ENCODE data around the gene SULT6B1. TPM values are rescaled to one million over a fixed set of nuclear protein-coding genes. Genes with fewer than 3 reads are reported as not detected.
"Not testable (repeated sequence)": the region's sequence is repeated elsewhere in the genome, so short reads cannot be mapped to it uniquely, and the experiment has no call there.

The SULT6B1 gene, protein sequence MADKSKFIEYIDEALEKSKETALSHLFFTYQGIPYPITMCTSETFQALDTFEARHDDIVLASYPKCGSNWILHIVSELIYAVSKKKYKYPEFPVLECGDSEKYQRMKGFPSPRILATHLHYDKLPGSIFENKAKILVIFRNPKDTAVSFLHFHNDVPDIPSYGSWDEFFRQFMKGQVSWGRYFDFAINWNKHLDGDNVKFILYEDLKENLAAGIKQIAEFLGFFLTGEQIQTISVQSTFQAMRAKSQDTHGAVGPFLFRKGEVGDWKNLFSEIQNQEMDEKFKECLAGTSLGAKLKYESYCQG
- not detected for total RNA-seq

DNA sequence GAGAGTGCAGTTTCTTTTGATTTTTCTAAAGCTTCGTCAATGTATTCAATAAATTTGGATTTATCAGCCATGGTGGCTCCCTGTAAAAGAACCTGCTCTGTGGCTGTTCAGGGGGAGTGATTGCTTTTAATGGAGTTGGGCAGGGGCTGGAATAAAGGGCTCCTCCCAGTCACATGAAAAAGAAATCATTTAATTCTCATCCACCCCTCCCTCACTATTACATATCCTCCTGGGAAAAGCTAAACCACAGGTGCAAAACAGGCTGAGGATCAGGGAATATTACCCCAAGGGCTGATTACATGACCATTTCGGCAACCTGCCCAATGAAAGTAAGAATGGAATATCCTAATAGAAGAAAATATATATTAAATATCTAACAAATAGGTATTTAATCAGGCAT, at the start of gene SULT6B1:
Gene SULT6B1 (minus strand): TSS at position 101 of the 400 bp plus-strand sequence. CDS start 30 bp downstream, at position 71.
- Mint-ChIP-seq H3K36me3 (ENCODE audit: low read depth) (no peaks in the 10 kb centered on the region), H3K27ac (no peak within 1 kb of the TSS), H3K9me3 (no peaks in the 10 kb centered on the region), H3K27me3 (peaks cover 11% of the 10 kb centered on the region), H3K4me3 (no peak within 1 kb of the TSS), H3K4me1 (no peaks in the 10 kb centered on the region)
- no peak for ATAC-seq (replicated peaks)

DNA sequence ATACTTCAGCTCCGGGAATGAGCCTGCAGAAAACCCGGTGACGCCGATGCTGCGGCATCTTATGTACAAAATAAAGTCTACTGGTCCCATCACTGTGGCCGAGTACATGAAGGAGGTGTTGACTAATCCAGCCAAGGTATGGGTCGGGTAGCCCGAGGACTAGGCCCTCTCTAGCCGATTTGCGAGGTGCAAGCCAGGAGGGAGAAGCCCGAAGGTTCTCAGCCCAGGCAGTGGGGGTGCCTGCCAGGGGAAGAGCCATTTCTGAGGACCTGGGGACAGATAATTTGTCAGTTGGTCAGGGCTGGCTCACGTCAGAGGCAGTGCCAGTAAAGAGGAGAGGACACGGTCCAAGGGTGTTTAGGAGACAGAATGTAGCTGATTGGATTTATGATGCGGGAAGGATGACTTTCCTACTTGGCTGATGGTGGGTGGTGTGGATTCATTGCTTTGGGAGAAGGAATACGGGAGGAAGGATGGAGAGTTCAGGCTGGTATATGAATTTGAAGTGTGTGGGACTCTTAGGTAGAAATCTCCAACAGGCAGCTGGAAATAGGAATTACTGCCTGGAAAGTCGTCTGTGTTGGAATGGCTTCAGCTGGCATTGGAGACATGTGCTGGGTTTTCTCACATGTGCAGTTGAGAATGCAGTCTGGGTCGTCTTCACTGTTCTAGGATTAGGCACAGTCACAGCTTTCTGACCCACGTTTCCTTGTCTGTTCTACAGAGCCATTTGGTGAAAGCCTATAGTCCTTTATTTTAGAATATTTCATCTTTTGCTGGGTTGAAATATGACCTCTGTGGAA, 43.9 kb upstream of the SULT6B1 start:
- Mint-ChIP-seq H3K4me1 (peaks cover 15% of the 10 kb centered on the region), H3K4me3 (no peak overlapping the region), H3K27me3 (no peaks in the 10 kb centered on the region), H3K27ac (no peak overlapping the region), H3K9me3 (no peaks in the 10 kb centered on the region), H3K36me3 (ENCODE audit: low read depth) (peaks cover 53% of the 10 kb centered on the region)
- peak; percentile 19 for ATAC-seq (replicated peaks)

DNA sequence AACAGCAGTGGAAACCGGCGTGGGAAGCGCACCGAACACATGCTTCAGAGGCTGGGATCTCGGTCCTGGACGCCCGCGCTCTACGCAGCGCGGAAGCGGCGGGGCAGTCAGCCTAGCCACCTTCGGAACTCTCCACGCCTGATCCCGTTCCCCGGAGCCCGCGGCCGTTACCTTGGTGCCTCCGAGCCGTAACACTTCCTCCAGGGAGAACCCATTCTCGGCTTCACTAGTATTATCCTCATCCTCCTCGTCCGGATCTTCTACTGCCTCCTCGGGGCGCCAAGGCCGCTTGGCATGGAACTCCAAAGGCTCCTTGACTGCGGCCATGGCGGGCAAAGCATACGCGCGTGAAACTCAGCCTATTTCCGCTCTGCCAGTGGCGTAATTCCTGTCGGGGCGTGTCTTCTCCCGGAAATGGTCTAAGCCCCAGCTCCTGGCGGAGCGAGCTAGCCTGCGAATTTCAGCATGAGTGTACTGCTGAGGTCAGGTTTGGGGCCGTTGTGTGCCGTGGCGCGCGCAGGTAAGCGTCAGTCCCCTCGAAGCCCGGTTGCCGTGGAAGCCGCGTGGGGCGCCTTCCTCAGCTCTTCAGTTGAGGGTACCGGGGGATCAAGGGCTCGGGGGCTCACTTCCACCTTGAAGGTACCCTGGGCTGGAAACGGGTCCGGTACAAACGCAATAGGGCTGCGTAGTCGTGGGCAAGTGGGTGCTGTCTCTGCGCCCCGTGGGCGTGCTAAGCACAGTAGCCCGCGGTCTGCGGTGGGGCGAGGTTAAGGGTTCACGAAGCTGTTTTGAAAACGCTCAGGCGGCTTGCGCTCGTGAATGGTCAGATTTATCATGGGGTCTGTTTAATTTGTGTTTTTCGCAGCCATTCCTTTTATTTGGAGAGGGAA, 43.0 kb upstream of the SULT6B1 start, which contains the start of the genes CEBPZ and NDUFAF7:
Gene CEBPZ (minus strand): TSS at position 356 of the 890 bp plus-strand sequence. CDS start 29 bp downstream, at position 327.
Gene NDUFAF7 (plus strand): TSS at position 418 of the 890 bp plus-strand sequence. CDS start 48 bp downstream, at position 466.
- no peaks in the 10 kb centered on the region for H3K27me3 Mint-ChIP-seq
- H3K4me1 Mint-ChIP-seq, result peaks cover 19% of the 10 kb centered on the region
- no peak within 1 kb of the TSS for H3K27ac Mint-ChIP-seq
- peak; percentile 97 for ATAC-seq (replicated peaks)
- peaks cover 53% of the 10 kb centered on the region for H3K36me3 Mint-ChIP-seq (ENCODE audit: low read depth)
- H3K4me3 Mint-ChIP-seq, result no peak within 1 kb of the TSS
- H3K9me3 Mint-ChIP-seq, result no peaks in the 10 kb centered on the region

DNA sequence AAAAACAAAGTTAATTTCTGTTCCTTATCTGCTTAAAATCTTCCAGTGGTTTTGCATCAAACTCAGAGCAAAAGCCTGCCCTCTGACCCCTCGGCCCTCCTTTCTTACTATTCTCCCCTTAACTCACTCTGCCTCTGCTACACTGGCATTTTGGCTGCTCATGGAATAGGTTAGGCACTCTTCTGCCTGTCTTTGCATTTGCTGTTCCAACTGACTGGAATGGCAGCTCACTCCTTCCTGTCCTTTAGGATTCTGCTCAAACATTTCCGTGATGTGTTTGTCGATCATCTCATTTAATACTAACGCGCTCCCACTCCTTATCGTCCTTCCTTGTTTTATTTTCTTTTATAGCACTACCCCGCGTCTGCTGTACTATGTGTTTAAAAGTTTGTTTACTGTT, 42.1 kb upstream of the SULT6B1 start:
- Mint-ChIP-seq H3K4me3 (no peak overlapping the region), H3K4me1 (peaks cover 19% of the 10 kb centered on the region), H3K27ac (no peak overlapping the region), H3K9me3 (no peaks in the 10 kb centered on the region), H3K36me3 (ENCODE audit: low read depth) (peaks cover 53% of the 10 kb centered on the region), H3K27me3 (no peaks in the 10 kb centered on the region)
- ATAC-seq (replicated peaks), result no peak

DNA sequence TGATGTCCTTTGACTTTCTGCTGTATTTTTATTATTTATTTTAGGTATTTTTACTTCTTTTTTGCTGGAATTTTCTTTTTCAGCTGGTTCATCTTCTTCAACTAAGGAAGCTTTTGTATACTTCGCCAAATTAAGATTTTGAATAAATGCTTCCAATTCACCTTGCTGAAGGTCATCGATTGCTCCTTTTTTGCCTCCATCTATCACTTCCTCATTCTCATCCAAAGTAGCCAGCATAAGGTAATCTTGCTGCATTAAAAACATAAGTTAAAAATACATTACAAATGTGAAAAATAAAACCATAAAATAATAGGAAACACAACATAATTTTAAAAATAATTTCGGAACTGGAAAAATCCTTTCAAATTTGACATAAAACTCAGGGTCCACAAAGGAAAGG, 40.3 kb upstream of the SULT6B1 start:
- Mint-ChIP-seq H3K4me3 (no peak overlapping the region), H3K27me3 (no peaks in the 10 kb centered on the region), H3K36me3 (ENCODE audit: low read depth) (peaks cover 56% of the 10 kb centered on the region), H3K9me3 (no peaks in the 10 kb centered on the region), H3K27ac (no peak overlapping the region), H3K4me1 (peaks cover 13% of the 10 kb centered on the region)
- no peak for ATAC-seq (replicated peaks)

DNA sequence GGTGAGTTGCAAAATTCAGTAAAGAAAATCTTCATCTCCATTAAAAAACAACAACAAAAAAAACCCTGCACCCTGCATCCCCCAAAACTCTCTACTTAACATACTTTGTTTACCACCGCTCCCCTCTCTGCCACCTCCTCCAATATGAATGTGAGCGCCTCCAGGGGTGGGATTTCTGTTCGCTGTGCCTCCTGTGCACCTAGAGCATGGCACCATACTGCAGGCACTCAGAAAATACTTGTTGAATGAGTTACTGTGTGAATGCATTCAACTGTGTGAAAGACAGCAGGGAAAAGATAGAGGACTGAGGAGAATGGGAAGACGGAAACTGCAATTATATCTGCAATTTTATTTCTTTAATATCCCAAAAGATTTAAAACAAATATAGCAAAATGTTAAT, 38.4 kb upstream of the SULT6B1 start:
- no peak for ATAC-seq (replicated peaks)
- Mint-ChIP-seq H3K36me3 (ENCODE audit: low read depth) (peaks cover 75% of the 10 kb centered on the region), H3K27ac (no peak overlapping the region), H3K9me3 (no peaks in the 10 kb centered on the region), H3K27me3 (no peaks in the 10 kb centered on the region), H3K4me3 (peak overlapping the region; percentile 2), H3K4me1 (peaks cover 26% of the 10 kb centered on the region)

DNA sequence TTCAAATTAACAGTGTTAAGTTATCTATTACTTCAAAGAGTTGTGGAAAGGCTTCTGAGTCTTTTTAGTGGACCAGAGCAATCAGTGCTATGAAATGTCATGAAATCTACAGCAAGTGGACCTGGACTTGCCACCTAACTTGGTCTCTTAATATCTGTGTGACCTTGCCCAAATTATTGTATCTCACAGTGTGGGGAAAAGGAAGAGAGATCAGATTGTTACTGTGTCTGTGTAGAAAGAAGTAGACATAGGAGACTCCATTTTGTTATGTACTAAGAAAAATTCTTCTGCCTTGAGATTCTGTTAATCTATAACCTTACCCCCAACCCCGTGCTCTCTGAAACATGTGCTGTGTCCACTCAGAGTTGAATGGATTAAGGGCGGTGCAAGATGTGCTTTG, 36.7 kb upstream of the SULT6B1 start:
- H3K9me3 Mint-ChIP-seq; ATAC-seq (replicated peaks); H3K27me3 Mint-ChIP-seq; H3K27ac Mint-ChIP-seq: not testable (repeated sequence)
- Mint-ChIP-seq H3K4me1 (peaks cover 26% of the 10 kb centered on the region), H3K4me3 (peak overlapping the region; percentile 25), H3K36me3 (ENCODE audit: low read depth) (peaks cover 92% of the 10 kb centered on the region)

DNA sequence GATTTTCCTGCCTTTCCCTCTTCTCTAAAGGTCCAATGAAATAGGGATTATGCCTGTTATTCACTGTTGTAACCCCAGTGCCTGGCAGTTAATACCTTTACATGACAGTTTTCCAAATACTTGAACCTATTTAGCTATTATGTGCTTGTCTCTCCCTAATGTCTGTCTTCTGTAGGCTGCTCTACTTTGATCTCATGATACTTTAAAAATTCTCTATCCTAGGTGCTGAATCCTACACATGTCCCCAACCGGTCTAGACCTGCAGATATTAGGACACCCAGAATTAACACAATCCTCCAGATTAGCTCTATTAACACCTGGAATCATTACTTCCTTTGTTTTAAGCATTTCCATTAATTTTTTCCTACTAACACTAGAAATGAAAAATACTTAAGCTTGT, 35.6 kb upstream of the SULT6B1 start:
- no peaks in the 10 kb centered on the region for H3K27me3 Mint-ChIP-seq
- no peak for ATAC-seq (replicated peaks)
- no peak overlapping the region for H3K4me3 Mint-ChIP-seq
- H3K9me3 Mint-ChIP-seq, result no peaks in the 10 kb centered on the region
- H3K36me3 Mint-ChIP-seq (ENCODE audit: low read depth), result peaks cover 96% of the 10 kb centered on the region
- H3K4me1 Mint-ChIP-seq, result peaks cover 22% of the 10 kb centered on the region
- H3K27ac Mint-ChIP-seq, result no peak overlapping the region

DNA sequence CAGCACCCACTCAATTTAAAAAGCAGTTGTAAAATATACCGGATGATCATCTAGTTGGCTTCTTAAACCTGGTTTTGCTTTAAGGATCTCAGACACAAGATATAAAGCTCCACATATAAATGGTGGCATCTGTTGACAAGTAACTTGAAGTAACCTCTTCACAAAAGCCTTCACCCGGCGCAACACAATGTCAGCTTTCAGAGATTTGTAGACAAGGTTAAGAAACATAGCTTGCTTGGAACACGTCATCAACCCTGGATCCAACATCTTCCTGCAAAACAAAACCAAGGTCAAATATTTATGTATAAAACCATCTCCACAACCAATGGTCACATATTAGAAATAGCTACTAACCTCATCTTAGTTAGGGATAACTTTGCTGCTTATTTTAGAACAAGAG, 34.7 kb upstream of the SULT6B1 start:
- Mint-ChIP-seq H3K9me3 (no peaks in the 10 kb centered on the region), H3K27me3 (no peaks in the 10 kb centered on the region), H3K4me1 (peaks cover 21% of the 10 kb centered on the region), H3K4me3 (no peak overlapping the region), H3K36me3 (ENCODE audit: low read depth) (peaks cover 96% of the 10 kb centered on the region), H3K27ac (peak overlapping the region; percentile 12)
- ATAC-seq (replicated peaks), result no peak

DNA sequence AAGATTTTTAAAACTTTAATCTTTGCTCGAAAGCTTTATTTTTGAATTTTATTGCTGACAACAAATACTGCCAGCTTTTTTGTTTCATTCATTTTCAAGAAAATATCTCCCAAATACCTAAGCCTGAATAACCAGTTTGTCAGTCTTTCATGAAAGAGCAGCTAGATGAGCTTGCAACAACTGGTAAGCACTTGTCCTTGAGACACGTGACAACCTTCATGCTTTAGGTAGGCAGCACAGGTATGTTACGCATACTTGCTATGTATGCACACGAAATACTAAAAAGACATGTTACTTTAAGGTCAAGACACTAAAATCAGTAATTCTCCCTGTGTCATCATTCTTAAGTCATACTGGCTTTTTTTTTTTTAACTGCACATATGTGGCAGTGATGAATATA, 30.6 kb upstream of the SULT6B1 start:
- Mint-ChIP-seq H3K27ac (no peak overlapping the region), H3K36me3 (ENCODE audit: low read depth) (peaks cover 98% of the 10 kb centered on the region), H3K4me1 (peaks cover 17% of the 10 kb centered on the region), H3K27me3 (no peaks in the 10 kb centered on the region), H3K4me3 (no peak overlapping the region), H3K9me3 (no peaks in the 10 kb centered on the region)
- ATAC-seq (replicated peaks), result no peak

DNA sequence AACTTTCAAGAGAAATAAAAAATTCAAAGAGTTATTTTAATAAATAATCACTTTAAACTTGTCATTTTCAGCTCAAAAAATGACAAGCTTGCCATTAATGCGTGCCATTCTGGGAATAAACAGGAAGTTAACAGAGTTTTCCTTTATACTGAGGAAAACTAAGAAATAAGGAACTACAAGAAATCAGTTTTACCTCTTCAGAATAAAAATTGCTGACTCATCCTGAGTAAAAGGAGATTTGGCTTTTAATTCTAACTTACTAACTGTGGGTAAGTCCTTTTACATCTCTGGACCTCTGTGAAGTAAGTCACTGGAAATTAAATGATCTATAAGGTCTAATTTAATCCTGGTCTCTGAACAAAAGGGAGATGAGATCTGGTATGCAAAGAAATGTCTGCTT, 26.8 kb upstream of the SULT6B1 start:
- H3K27ac Mint-ChIP-seq, result peak overlapping the region; percentile 74
- H3K4me3 Mint-ChIP-seq, result no peak overlapping the region
- ATAC-seq (replicated peaks), result no peak
- no peaks in the 10 kb centered on the region for H3K27me3 Mint-ChIP-seq
- no peaks in the 10 kb centered on the region for H3K9me3 Mint-ChIP-seq
- H3K36me3 Mint-ChIP-seq (ENCODE audit: low read depth), result peaks cover 98% of the 10 kb centered on the region
- H3K4me1 Mint-ChIP-seq, result peaks cover 4% of the 10 kb centered on the region

DNA sequence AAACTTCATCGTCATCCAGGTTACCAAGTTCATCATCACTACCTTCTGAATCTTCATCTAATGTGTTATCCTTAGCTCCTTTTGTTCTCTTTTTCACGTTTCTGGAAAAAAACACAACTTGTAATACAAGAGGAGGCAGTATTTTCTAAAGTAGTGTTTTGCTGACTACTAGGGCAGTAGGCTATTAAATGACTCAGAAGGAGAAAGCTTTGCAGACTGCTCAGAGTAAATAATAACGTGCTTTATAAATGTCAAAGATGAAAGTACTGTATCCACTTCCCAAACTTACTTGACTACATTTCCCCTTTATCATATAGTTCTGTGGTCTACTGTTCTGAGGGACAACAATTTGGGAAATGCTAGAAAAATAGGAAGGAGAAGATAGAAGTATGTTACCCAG, 23.5 kb upstream of the SULT6B1 start:
- Mint-ChIP-seq H3K4me3 (no peak overlapping the region), H3K27ac (no peak overlapping the region), H3K36me3 (ENCODE audit: low read depth) (peaks cover 98% of the 10 kb centered on the region)

DNA sequence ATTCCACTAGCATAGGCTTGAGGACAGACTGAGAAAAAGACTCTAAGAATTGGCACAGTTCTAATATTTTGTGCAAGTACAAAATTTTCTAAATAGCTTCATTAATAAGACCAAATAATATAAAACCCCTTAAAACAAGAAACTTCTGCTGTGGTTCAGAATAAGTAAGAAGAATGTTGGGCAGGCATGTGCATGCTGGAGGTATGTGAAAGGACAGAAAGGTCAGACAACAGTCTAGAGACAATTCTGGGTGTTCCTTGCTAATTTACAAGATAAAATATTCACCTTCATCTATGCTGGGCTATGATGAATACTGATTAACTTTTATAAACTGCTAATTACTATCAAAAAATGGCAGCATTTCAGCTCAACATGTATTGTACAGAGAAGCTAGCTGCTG, 22.7 kb upstream of the SULT6B1 start:
- Mint-ChIP-seq H3K27me3 (no peaks in the 10 kb centered on the region), H3K4me1 (peaks cover 15% of the 10 kb centered on the region), H3K36me3 (ENCODE audit: low read depth) (peaks cover 98% of the 10 kb centered on the region), H3K27ac (no peak overlapping the region), H3K9me3 (peaks cover 14% of the 10 kb centered on the region), H3K4me3 (no peak overlapping the region)
- no peak for ATAC-seq (replicated peaks)

More for the DNA sequence above, 23.5 kb upstream of the SULT6B1 start:
- no peaks in the 10 kb centered on the region for H3K27me3 Mint-ChIP-seq
- ATAC-seq (replicated peaks), result no peak
- H3K4me1 Mint-ChIP-seq, result peaks cover 11% of the 10 kb centered on the region
- peaks cover 11% of the 10 kb centered on the region for H3K9me3 Mint-ChIP-seq

DNA sequence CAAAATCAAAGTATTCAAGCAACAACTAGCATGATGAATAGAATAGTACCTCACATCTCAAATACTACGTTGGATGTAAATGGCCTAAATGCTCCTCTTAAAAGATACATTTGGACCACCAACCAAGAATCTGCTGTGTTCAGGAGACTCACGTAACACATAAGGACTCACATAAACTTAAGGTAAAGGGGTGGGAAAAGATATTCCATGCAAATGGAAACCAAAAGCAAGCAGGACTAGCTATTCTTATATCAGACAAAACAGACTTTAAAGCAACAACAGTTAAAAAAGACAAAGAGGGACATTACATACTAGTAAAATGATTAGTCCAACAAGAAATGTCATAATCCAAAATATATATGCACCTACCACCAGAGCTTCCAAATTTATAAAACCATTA, 18.3 kb upstream of the SULT6B1 start:
- H3K36me3 Mint-ChIP-seq (ENCODE audit: low read depth), result peaks cover 100% of the 10 kb centered on the region
- H3K27me3 Mint-ChIP-seq; H3K27ac Mint-ChIP-seq; ATAC-seq (replicated peaks); H3K4me3 Mint-ChIP-seq: not testable (repeated sequence)
- peaks cover 23% of the 10 kb centered on the region for H3K4me1 Mint-ChIP-seq
- H3K9me3 Mint-ChIP-seq, result peaks cover 14% of the 10 kb centered on the region
